Activated gamma-delta T cell treated with Interleukin-2 at 50 U/mL for 16 hours (primary cell): Measurements from ENCODE around the gene CPSF7.
A peak's percentile ranks its signal among the peaks of the same experiment; 100 is the strongest.
"Not testable (repeated sequence)": the region's sequence is repeated elsewhere in the genome, so short reads cannot be mapped to it uniquely, and the experiment has no call there.

ENCODE experiments used
- DNase-seq: peaks from one replicate; pipeline ENCODE4 v3.0.0-alpha.2; 2020

CPSF7 gene

DNA sequence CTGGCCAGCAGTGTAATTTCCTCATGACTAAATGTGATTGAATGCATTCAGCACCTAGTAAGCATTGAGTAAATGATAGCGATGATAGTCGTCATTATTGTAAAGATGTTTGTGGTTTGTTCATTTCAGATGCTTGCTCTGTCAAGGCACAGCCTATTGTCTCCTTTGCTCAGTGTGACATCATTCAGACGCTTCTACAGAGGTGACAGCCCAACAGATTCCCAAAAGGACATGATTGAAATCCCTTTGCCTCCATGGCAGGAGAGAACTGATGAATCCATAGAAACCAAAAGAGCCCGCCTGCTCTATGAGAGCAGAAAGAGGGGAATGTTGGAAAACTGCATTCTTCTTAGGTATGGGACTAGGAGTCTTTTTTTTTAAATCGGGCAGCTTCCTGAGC is 7.7 kb upstream of the CPSF7 start:
- no peak for DNase-seq

- DNase-seq: not testable (repeated sequence)
Observed at GRCh38 chr11:61430839-61431238, 1.1 kb upstream of the CPSF7 start.

GRCh38 chr11:61429346-61429690 is 457 bp downstream of the CPSF7 start:
- DNase-seq: peak; percentile 68

GRCh38 chr11:61425367-61426131 is 4.2 kb downstream of the CPSF7 start:
- no peak for DNase-seq

DNA sequence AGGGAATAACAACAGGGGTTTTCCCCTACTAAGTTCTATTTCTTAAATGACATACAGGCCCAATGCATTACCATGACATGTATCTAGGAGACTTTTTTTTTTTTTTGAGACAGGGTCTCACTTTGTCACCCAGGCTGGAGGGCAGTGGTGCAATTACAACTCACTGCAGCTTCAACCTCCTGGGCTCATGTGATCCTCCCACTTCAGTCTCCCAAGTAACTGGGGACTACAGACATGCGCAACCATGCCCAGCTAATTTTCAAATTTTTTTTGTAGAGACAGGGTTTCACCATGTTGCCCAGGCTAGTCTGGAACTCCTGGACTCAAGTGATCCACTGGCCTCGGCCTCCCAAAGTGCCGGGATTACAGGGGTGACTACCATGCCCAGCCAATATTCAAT is 7.5 kb downstream of the CPSF7 start:
- no peak for DNase-seq

- no peak for DNase-seq
Observed at GRCh38 chr11:61418136-61418535, 11.6 kb downstream of the CPSF7 start.

DNA sequence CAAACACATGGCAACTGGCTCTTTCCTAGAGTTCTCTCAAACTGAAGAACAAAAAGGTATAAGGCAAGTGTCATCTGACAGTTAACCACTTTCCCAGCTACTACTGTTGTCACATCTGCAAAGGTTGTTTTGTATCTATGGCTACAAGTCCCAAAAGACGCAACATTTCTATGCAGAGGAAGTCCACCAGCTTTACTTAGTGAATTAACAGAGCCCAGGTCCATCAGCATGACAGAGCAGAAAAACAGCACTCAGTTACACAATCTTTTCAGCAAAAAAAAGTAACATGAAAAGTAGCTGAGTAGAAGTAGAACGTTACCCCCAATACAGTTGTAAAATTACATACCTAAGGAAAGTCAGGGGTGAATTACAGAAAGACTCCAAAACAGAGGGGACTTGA is 12.1 kb downstream of the CPSF7 start:
- no peak for DNase-seq

DNA sequence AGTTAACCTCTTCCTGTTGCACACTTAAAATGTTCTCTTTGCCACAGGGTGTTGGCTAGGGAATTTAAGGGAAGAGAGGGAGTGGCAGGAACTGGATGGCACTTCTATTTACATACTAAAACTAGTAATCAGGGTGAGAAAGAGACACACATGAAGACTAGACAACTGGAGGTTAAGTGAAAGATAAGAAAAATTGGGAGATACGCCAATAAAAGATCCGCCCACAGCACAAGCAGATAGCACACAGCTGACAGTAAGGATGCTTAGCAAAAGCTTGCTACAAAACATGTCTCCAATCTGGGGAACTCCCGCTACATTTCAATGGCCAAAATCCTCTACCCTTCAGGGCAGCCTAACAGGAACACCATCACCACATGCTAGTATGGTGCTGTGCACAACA is 12.8 kb downstream of the CPSF7 start:
- DNase-seq: no peak

- no peak for DNase-seq
Observed at GRCh38 chr11:61415381-61415780, 14.4 kb downstream of the CPSF7 start.

DNA sequence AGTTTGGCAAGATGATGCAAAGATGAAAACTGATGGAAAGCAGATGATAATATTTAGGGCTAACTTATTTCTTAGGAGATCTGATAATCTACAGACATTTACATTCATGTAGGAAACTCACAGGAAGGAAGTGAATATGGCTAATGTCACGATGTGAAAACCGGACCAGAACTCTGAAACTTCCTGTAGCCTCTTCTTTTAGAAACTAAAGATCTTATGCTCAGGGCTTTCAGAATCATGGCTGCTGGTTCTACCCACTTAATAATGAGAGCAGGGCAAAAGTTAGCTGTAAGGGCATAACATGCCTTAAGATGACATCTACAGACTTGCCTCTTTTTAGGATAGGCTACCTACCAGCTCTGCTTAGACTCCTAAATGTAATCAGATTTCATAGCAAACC is 15.2 kb downstream of the CPSF7 start:
- no peak for DNase-seq

DNA sequence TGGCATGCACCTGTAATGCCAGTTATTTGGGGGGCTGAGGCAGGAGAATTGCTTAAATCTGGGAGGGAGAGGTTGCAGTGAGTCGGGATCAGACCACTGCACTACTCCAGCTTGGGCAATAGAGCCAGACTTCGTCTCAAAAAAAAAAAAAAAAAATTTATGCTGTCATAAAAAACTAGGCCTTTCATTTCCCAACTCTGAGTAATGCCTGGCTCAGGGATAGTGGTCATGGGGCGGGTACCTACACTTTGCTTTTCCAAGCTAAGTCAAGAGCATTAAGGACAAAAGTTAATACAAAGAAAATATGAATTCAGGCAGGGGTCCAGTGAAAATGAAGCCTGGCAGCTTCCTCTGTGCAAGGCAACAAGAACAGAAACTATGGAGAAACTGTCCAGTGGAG is 16.3 kb downstream of the CPSF7 start:
- no peak for DNase-seq

- DNase-seq: no peak
Observed at GRCh38 chr11:61411589-61411988, 18.2 kb downstream of the CPSF7 start.

DNA sequence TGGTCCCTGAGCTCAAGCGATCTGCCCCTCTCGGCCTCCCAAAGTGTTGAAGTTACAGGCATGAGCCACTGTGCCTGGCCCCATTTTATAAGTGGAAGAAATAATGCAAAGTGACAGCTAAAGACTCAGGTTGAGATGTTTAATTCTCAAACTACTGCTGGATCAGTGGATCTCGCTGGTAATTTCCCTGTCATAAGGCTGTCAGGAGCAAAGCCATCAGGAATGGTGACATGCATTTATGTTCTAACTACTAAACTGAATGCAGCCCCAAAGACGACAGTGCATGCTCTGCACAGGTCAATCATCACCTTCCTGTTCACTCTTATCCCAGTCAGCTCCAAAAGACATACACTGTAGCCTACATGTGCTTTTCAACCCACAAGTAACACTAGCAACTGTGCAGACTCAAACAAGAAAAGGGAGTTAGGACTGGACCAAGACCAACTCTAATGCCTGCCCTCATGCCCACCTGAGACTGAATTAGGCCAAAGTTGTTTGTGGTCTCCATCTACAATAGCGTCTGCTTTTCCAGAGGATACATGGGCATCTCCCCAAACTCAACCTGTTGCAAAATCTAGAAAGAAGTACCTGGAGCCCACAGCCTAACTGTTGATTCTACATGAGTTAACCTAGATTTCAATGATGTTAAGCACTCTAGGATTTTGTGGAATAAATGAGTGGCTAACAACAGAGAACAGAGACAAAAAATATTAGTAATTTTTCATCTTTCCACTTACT is 22.6 kb downstream of the CPSF7 start:
- DNase-seq: no peak

- DNase-seq: no peak
Observed at GRCh38 chr11:61406067-61406466, 23.7 kb downstream of the CPSF7 start.

DNA sequence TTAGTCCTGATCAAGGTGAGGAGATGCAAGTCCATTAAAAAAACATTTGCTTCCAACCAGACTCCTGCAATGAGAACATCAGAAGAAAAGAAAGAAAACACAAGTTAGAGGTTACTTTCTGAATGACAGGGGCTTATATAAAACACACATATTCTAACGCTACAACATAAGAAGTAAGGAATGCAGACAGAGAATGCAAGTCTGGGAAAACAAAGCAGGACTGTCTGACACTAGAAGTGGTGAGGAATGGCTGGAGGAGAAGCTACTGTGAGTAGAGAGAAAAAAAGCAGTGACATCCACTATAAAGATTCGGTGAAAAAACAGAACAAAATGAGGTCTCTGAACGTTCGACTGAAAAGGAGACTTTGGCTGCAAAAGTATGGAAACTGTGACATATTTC is 25.1 kb downstream of the CPSF7 start:
- DNase-seq: no peak

GRCh38 chr11:61404103-61404502 is 25.7 kb downstream of the CPSF7 start:
- DNase-seq: no peak

- no peak for DNase-seq
Observed at GRCh38 chr11:61403658-61404057, 26.1 kb downstream of the CPSF7 start.

- no peak for DNase-seq
Observed at GRCh38 chr11:61401573-61401972, 28.2 kb downstream of the CPSF7 start.

DNA sequence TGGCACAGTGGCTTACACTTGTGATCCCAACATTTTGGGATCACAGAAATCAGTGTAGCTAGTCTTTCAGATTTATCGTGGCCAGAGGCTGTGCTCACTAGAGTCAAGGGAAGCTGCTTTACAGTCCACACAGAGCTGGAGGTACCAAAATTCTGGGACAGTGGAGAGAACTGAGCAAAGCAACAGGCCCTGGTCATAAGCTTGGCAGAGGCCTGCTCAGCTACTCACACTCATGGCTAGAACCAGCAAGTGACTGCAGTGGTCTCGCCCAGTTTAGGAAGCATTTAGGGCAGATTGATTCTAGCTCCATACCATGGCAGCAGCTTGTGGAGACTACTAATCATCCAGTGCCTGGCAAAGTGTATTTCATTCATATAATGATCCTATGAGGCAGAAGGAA is 28.6 kb downstream of the CPSF7 start:
- no peak for DNase-seq

- DNase-seq: peak; percentile 6
Observed at GRCh38 chr11:61392981-61393595, 36.7 kb downstream of the CPSF7 start.

DNA sequence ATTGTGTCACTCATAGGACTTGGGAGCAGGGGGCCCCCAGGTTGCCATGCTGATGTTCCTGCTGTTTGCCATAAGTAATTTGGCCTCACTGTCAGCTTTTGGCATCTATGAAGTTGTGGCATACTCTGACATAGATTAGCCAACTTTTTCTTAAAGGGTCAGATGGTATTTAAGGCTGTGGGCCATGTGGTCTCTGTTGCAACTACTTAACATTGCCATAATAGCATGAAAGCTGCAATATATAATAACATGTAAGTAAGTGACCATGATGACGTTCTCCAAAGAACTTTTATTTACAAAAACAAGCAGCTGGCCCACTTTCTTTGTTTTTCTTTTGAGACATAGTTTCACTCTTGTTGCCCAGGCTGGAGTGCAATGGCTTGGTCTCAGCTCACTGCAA is 39.6 kb downstream of the CPSF7 start:
- DNase-seq: no peak

GRCh38 chr11:61384271-61385242 is 45.2 kb downstream of the CPSF7 start:
- no peak for DNase-seq

GRCh38 chr11:61383859-61384258 is 45.9 kb downstream of the CPSF7 start:
- DNase-seq: not testable (repeated sequence)
